Right ventricle myocardium superior (tissue), 1 donor: Measurements from ENCODE around the gene PIK3R1. TPM values are rescaled to one million over a fixed set of nuclear protein-coding genes. Genes with fewer than 3 reads are reported as not detected.

Experiments
- ATAC-seq: fragments of 200-7000 bp; cut with Tn5 transposase; one replicate; pipeline ENCODE4 v1.9.1; 2020; ENCODE audit warnings: mild to moderate bottlenecking; ENCODE audit not compliant: poor library complexity
- DNase-seq: peaks from one replicate; pipeline ENCODE4 v3.0.0-alpha.2; 2020
- intact Hi-C: fragments of 100-400 bp; cut with DNase I; formaldehyde crosslinking; loops from one replicate; pipeline ENCODE4 v1.11.2; 2022
- total RNA-seq: library from RNA; stranded (reverse); fragmentation: NEBNext Ultra II Directional; extraction: Animal tissue kit (Norgen Biotek cat#: 25700); gene quantifications from one replicate; pipeline ENCODE4 v1.2.1, GENCODE V29; 2021
- donor health status: DM: no; HTN: yes; CAD: no; lungs with severe emphysema.

The PIK3R1 gene
- total RNA-seq, 1 donor from 2014 or later = 103 TPM

GRCh38 chr5:68277431-68277830 is 61.9 kb downstream of the PIK3R1 start:
- no peak for ATAC-seq
- no peak for DNase-seq
- intact Hi-C loops = loop anchor here (10.0 kb wide), 1 partner anchor 583 kb away; no protein-coding TSS in a partner anchor

DNA sequence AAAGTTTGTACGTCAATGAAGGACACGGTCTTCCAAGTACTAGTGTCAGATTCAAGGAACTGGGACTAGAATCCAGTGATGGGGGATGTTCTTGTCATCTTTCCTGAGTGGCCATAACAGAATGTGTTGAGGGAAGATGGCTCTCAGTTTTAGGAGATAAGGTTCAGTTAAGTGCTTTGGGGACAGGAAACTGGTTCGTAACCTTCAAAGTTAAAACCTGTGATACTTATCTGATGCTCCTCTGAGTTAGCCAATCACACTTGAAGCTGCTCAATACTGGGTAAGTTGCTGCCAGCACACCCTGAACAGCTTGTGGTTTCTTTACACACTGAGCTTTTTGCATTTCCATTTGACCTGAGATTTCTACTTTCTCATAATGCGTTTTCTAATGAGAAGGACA is 64.4 kb downstream of the PIK3R1 start:
- ATAC-seq = no peak
- intact Hi-C loops = loop anchor here (10.0 kb wide), 1 partner anchor 585 kb away; no protein-coding TSS in a partner anchor

DNA sequence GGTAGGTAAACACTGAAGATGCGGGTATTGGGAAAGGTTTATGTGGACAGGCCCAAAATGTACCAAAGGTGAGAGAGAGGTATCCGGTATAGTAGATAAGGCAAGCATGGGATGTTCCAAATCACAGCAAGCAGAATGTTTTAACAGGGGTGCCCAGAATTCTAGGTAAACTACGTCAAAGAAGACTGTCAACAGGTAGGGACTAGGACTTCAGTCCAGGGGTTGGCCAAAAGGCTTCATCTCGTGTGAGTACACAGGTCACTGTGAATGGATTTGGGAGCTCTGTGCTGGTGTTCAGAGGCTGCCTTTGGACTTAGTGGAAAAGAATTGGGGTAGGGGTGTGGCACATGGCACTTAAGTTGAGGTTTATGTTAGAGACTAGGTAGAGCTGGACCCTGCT is 66.4 kb downstream of the PIK3R1 start:
- DNase-seq (no peak), ATAC-seq (no peak)
- intact Hi-C loops = no loop called here

More for the DNA sequence above, 64.4 kb downstream of the PIK3R1 start:
- no peak for DNase-seq

DNA sequence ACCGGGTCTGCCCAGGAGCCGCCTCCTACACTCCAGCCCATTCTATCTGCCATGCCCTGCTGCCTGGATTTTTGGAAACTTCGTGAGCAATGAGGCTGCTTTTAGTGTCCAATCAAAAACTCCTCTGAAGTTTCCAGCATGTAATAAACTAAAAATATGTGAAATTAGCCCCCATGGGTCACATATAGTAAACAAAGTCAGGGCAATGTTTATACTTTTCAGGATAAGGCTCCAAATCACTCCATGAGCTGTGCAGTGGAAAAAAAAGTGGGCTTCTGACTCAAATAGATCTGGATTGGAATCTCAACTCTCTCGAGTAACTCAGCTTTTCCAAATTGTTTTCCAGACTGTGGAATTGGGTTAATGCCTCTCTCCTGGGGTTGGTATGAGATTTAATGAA is 68.2 kb downstream of the PIK3R1 start:
- no peak for ATAC-seq
- no peak for DNase-seq
- intact Hi-C loops = no loop called here

- intact Hi-C loops = loop anchor here (5.0 kb wide), 2 partner anchors 177 to 677 kb away; no protein-coding TSS in a partner anchor
- no peak for ATAC-seq
- no peak for DNase-seq
Measured at GRCh38 chr5:68285075-68285840, 69.7 kb downstream of the PIK3R1 start.

- no peak for DNase-seq
- intact Hi-C loops = loop anchor here (5.0 kb wide), 2 partner anchors 176 to 676 kb away; no protein-coding TSS in a partner anchor
- ATAC-seq = no peak
Measured at GRCh38 chr5:68285851-68286611, 70.5 kb downstream of the PIK3R1 start.

GRCh38 chr5:68286612-68286912 is 71.0 kb downstream of the PIK3R1 start:
- DNase-seq = no peak
- no peak for ATAC-seq
- intact Hi-C loops = loop anchor here (5.0 kb wide), 2 partner anchors 176 to 676 kb away; no protein-coding TSS in a partner anchor

- DNase-seq = no peak
- no peak for ATAC-seq
- intact Hi-C loops = loop anchor here (5.0 kb wide), 2 partner anchors 175 to 675 kb away; no protein-coding TSS in a partner anchor
Measured at GRCh38 chr5:68287631-68287975, 72.0 kb downstream of the PIK3R1 start.

- ATAC-seq (peak; percentile 84), DNase-seq (peak; percentile 85)
- intact Hi-C loops = loop anchor here (5.0 kb wide), 2 partner anchors 174 to 674 kb away; no protein-coding TSS in a partner anchor
Measured at GRCh38 chr5:68287976-68288706, 72.6 kb downstream of the PIK3R1 start.

DNA sequence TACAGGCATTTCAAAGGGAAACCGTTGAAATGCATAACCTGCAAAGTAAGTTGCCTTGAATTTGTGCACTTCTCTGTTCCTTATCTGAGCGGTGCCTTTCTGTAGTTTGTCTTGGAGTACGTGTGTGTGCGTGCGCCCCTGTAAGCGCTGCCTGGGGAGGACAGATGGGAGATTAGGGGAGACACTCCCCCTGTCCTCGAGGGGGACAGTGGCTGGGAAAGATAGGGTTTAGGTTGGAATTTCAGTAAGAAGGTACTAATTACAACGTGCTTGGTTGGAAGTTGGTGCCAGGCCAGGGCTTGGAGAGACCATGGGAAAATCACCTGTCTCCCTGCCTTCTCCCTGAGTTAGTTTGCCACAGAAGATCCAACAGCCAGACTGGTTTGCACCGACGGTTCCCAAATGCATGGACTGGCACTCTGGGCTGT is 73.2 kb downstream of the PIK3R1 start:
- no peak for DNase-seq
- ATAC-seq = peak; percentile 21

DNA sequence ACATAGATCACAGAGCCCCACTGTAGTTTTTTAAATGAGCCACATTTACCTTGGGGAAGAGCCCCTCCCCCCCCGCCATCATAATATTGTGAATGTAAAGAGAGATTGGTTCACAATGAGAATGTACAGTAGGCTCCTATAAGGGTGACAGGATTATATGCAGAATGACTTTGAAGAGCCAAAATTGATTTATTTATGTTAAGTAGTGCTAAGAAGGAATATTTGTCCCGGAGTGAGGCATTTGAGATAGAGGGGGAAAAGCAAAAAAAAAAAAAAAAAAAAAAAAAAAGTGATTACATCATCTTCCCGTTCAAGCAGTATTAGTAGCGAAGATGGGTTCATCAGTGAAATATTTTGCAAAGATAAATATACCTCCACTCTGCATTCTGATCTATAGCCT is 73.9 kb downstream of the PIK3R1 start:
- no peak for ATAC-seq
- intact Hi-C loops = loop anchor here (5.0 kb wide), 2 partner anchors 173 to 673 kb away; no protein-coding TSS in a partner anchor
- no peak for DNase-seq

More for the DNA sequence above, 73.2 kb downstream of the PIK3R1 start:
- intact Hi-C loops = loop anchor here (5.0 kb wide), 2 partner anchors 174 to 674 kb away; no protein-coding TSS in a partner anchor

GRCh38 chr5:68290260-68290674 is 74.7 kb downstream of the PIK3R1 start:
- ATAC-seq (peak; percentile 33), DNase-seq (no peak)
- intact Hi-C loops = no loop called here

GRCh38 chr5:68290847-68291246 is 75.3 kb downstream of the PIK3R1 start:
- ATAC-seq (no peak), DNase-seq (no peak)
- intact Hi-C loops = no loop called here

DNA sequence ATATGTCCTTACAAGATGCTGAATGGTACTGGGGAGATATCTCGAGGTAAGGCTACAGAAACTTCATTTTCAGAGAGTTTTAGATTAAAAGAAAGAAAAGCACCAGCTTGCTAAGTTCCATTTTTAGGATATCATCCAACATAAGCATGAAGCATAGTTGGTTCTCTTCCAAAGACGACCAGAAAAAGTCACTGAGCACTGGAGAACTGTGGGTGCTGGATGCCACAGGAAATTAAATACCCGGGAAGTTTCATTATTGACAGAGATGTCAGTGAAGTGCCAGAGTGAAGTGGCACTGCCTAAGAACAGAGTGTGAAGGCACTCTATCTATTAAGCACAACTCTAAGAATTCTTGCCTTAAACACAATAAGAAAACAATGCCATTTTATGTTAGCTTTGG is 76.8 kb downstream of the PIK3R1 start:
- ATAC-seq (no peak), DNase-seq (no peak)
- intact Hi-C loops = no loop called here

DNA sequence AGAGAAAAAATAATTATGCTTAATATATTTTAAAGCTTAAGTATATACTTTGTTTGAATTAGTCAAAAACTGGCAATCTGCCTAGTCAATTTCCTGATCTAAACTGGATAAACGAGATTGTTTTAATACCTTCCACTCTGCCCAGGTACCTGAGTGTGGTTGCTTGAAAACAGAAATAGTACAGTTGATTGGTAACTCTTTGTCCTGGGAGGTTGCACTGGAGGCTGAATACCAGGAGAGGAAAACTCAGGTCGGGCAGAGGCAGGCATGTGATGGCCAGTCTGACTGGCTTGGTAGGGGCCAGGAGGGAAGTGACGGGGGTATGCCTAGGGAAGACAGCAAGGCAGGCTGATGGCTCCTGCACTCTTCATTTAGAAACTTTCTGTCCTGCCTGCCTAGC is 80.2 kb downstream of the PIK3R1 start:
- ATAC-seq (no peak), DNase-seq (no peak)
- intact Hi-C loops = no loop called here

DNA sequence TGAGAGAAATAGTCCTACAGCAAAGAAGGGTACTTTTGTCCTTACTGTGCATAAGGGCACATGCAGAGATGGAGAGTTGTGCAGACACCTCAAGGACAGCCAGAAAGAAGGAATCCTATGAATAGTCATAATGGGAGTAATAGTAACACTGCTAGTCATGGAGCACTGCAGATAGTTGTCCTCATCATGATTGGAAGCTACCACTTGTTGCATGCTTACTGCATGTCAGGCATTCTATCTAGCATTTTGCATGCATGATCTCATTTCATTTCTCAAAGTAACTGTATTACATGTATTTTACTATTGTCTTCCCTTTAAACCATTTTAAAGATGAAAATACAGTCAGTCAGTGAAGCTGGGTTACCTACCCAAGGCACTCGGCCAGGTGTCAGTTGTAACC is 81.3 kb downstream of the PIK3R1 start:
- intact Hi-C loops = no loop called here
- no peak for DNase-seq
- ATAC-seq = no peak

DNA sequence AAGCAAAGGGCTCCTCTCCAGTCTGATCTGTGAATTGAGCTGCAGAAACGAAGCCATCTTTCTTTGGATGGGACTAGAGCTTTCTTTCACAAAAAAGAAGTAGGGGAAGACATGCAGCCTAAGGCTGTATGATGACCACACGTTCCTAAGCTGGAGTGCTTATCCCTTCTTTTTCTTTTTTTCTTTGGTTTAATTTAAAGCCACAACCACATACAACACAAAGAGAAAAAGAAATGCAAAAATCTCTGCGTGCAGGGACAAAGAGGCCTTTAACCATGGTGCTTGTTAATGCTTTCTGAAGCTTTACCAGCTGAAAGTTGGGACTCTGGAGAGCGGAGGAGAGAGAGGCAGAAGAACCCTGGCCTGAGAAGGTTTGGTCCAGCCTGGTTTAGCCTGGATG is 82.1 kb downstream of the PIK3R1 start:
- DNase-seq = no peak
- intact Hi-C loops = no loop called here
- no peak for ATAC-seq

GRCh38 chr5:68298479-68298878 is 82.9 kb downstream of the PIK3R1 start:
- no peak for ATAC-seq
- no peak for DNase-seq
- intact Hi-C loops = no loop called here

DNA sequence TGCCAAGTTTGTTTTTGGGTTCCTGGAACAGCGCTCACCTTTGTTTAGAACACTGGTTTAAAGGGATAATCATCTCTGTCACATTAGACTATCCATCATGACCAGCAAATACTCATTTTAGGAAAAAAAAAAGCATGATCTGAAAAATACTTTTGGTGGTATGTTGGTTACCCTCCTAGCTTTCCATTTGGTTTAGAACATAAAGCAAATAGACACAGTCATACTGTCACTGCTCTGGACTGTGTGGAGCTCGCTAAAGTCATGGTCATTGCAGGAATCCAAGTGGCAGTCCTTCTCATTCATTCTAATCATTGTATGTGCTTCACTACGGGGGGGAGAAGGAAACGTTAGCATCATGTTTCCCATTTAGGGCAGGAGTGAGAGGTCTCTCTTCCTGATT is 83.5 kb downstream of the PIK3R1 start:
- intact Hi-C loops = no loop called here
- DNase-seq (no peak), ATAC-seq (no peak)
